ENCODE results near the gene SLC27A2.
"Not testable (repeated sequence)": the region's sequence is repeated elsewhere in the genome, so short reads cannot be mapped to it uniquely, and the experiment has no call there.

SLC27A2 gene

GRCh38 chr15:50181969-50182218 lies at the start of gene SLC27A2:
SLC27A2 (plus strand) TSS chr15:50182196; CDS start chr15:50182428, 232 bp downstream.
- DNase-seq (ENCODE audit: low spot score): no peak

- not testable (repeated sequence) for DNase-seq (ENCODE audit: low spot score)
Observed at GRCh38 chr15:50132251-50132984, 49.6 kb upstream of the SLC27A2 start.

GRCh38 chr15:50134524-50135024 lies 47.4 kb upstream of the SLC27A2 start:
- peak; percentile 3 for DNase-seq (ENCODE audit: low spot score)

GRCh38 chr15:50135031-50135551 lies 46.9 kb upstream of the SLC27A2 start:
- peak; percentile 4 for DNase-seq (ENCODE audit: low spot score)

- no peak for DNase-seq (ENCODE audit: low spot score)
Observed at GRCh38 chr15:50137330-50137761, 44.6 kb upstream of the SLC27A2 start.

- no peak for DNase-seq (ENCODE audit: low spot score)
Observed at GRCh38 chr15:50137893-50138292, 44.1 kb upstream of the SLC27A2 start.

- DNase-seq (ENCODE audit: low spot score): no peak
Observed at GRCh38 chr15:50138391-50138790, 43.6 kb upstream of the SLC27A2 start.

GRCh38 chr15:50140098-50140497 lies 41.9 kb upstream of the SLC27A2 start:
- DNase-seq (ENCODE audit: low spot score): no peak

GRCh38 chr15:50140983-50141382 lies 41.0 kb upstream of the SLC27A2 start:
- DNase-seq (ENCODE audit: low spot score): no peak

- no peak for DNase-seq (ENCODE audit: low spot score)
Observed at GRCh38 chr15:50141856-50142255, 40.1 kb upstream of the SLC27A2 start.

- no peak for DNase-seq (ENCODE audit: low spot score)
Observed at GRCh38 chr15:50143255-50143860, 38.6 kb upstream of the SLC27A2 start.

GRCh38 chr15:50144341-50145120 lies 37.5 kb upstream of the SLC27A2 start:
- DNase-seq (ENCODE audit: low spot score): no peak

GRCh38 chr15:50145451-50145872 lies 36.5 kb upstream of the SLC27A2 start:
- DNase-seq (ENCODE audit: low spot score): peak; percentile 63

- no peak for DNase-seq (ENCODE audit: low spot score)
Observed at GRCh38 chr15:50146632-50147031, 35.4 kb upstream of the SLC27A2 start.

GRCh38 chr15:50148362-50148963 lies 33.5 kb upstream of the SLC27A2 start:
- DNase-seq (ENCODE audit: low spot score): peak; percentile 39

- DNase-seq (ENCODE audit: low spot score): no peak
Observed at GRCh38 chr15:50149090-50149489, 32.9 kb upstream of the SLC27A2 start.

GRCh38 chr15:50150349-50150748 lies 31.6 kb upstream of the SLC27A2 start:
- DNase-seq (ENCODE audit: low spot score): no peak

GRCh38 chr15:50150851-50151250 lies 31.1 kb upstream of the SLC27A2 start:
- DNase-seq (ENCODE audit: low spot score): no peak

GRCh38 chr15:50151476-50151875 lies 30.5 kb upstream of the SLC27A2 start:
- DNase-seq (ENCODE audit: low spot score): no peak

GRCh38 chr15:50158236-50158635 lies 23.8 kb upstream of the SLC27A2 start:
- not testable (repeated sequence) for DNase-seq (ENCODE audit: low spot score)

- peak; percentile 89 for DNase-seq (ENCODE audit: low spot score)
Observed at GRCh38 chr15:50162969-50163718, 18.9 kb upstream of the SLC27A2 start.
